ENCODE data around the gene GDPD5. TPM values are rescaled to one million over a fixed set of nuclear protein-coding genes. Genes with fewer than 3 reads are reported as not detected.

GDPD5 gene
- polyA plus RNA-seq, 3 donors: 4.9 to 39.0 (median 7.6) TPM

- Histone ChIP-seq H3K27me3 (ENCODE audit: control insufficient read depth in 2 of 2, insufficient read depth in 2 of 2, low read length in 2 of 2) (no peaks in the 10 kb centered on the region), H3K79me2 (ENCODE audit: insufficient read depth, low read length) (no peaks in the 10 kb centered on the region), H4K20me1 (ENCODE audit: insufficient read depth, low read length) (no peaks in the 10 kb centered on the region), H3K4me1 (ENCODE audit: control insufficient read depth in 1 of 2, insufficient read depth in 2 of 2, low read length in 2 of 2) (peaks cover 21 to 25% of the 10 kb centered on the region in 2 donors), H3K4me3 (replicated peaks in 1 of 3; ENCODE audit: low read depth in 2 of 3, low read length in 3 of 3) (no peak overlapping the region), H3K9me3 (replicated peaks in 1 of 2; ENCODE audit: control insufficient read depth in 1 of 2, insufficient read depth in 1 of 2, low read length in 2 of 2) (no peaks in the 10 kb centered on the region), H3K4me2 (replicated peaks; ENCODE audit: extremely low read depth, low read length, poor library complexity, severe bottlenecking) (no peak overlapping the region), H3K36me3 (replicated peaks in 1 of 2; ENCODE audit: control insufficient read depth in 1 of 2, insufficient read depth in 2 of 2, low read length in 2 of 2) (no peaks in the 10 kb centered on the region), H3K27ac (ENCODE audit: low read depth in 1 of 2, low read length in 2 of 2) (no peak overlapping the region), H3K9ac (ENCODE audit: insufficient read depth, low read length, poor library complexity, severe bottlenecking) (no peak overlapping the region), H2AFZ (ENCODE audit: insufficient read depth, low read depth, low read length, poor library complexity, severe bottlenecking) (no peak overlapping the region)
- Mint-ChIP-seq H3K27me3 (ENCODE audit: low read depth in 3 of 3) (peaks cover 2 to 9% (median 4%) of the 10 kb centered on the region in 3 donors), H3K4me3 (no peak overlapping the region), H3K4me1 (peaks cover 38% of the 10 kb centered on the region), H3K36me3 (peaks cover 0 to 2% of the 10 kb centered on the region in 2 donors), H3K27ac (no peak overlapping the region), H3K9me3 (no peaks in the 10 kb centered on the region)
- no CpG with 5 or more reads among the region's 1 CpG for WGBS (ENCODE audit: insufficient coverage)
- intact Hi-C loops (cut with micrococcal nuclease): no loop called here
- DNase-seq: no peak
- no peak for TF ChIP-seq CTCF (IDR thresholded peaks at IDR 0.05)
Observed at GRCh38 chr11:75535071-75535470, 9.3 kb upstream of the GDPD5 start.

GRCh38 chr11:75534259-75535069, 8.7 kb upstream of the GDPD5 start:
- DNase-seq: no peak

More at GRCh38 chr11:75534259-75535069, 8.7 kb upstream of the GDPD5 start:
- Mint-ChIP-seq H3K27ac (no peak overlapping the region), H3K4me1 (peaks cover 38% of the 10 kb centered on the region), H3K4me3 (no peak overlapping the region), H3K27me3 (ENCODE audit: low read depth in 3 of 3) (peaks cover 2 to 9% (median 4%) of the 10 kb centered on the region in 3 donors), H3K9me3 (no peaks in the 10 kb centered on the region), H3K36me3 (peaks cover 0 to 2% of the 10 kb centered on the region in 2 donors)
- Histone ChIP-seq H3K9ac (ENCODE audit: insufficient read depth, low read length, poor library complexity, severe bottlenecking) (no peak overlapping the region), H3K79me2 (ENCODE audit: insufficient read depth, low read length) (no peaks in the 10 kb centered on the region), H3K4me2 (replicated peaks; ENCODE audit: extremely low read depth, low read length, poor library complexity, severe bottlenecking) (no peak overlapping the region), H3K9me3 (replicated peaks in 1 of 2; ENCODE audit: control insufficient read depth in 1 of 2, insufficient read depth in 1 of 2, low read length in 2 of 2) (no peaks in the 10 kb centered on the region), H2AFZ (ENCODE audit: insufficient read depth, low read depth, low read length, poor library complexity, severe bottlenecking) (no peak overlapping the region), H3K27me3 (ENCODE audit: control insufficient read depth in 2 of 2, insufficient read depth in 2 of 2, low read length in 2 of 2) (no peaks in the 10 kb centered on the region), H3K4me1 (ENCODE audit: control insufficient read depth in 1 of 2, insufficient read depth in 2 of 2, low read length in 2 of 2) (peaks cover 21 to 25% of the 10 kb centered on the region in 2 donors), H4K20me1 (ENCODE audit: insufficient read depth, low read length) (no peaks in the 10 kb centered on the region), H3K4me3 (replicated peaks in 1 of 3; ENCODE audit: low read depth in 2 of 3, low read length in 3 of 3) (no peak overlapping the region), H3K27ac (ENCODE audit: low read depth in 1 of 2, low read length in 2 of 2) (no peak overlapping the region), H3K36me3 (replicated peaks in 1 of 2; ENCODE audit: control insufficient read depth in 1 of 2, insufficient read depth in 2 of 2, low read length in 2 of 2) (no peaks in the 10 kb centered on the region)
- intact Hi-C loops (cut with micrococcal nuclease): no loop called here
- no peak for TF ChIP-seq CTCF (IDR thresholded peaks at IDR 0.05)
- 41% methylated on average over 11 of the region's 15 CpGs for WGBS (ENCODE audit: insufficient coverage)
